H7 (cell line): ENCODE results near the gene GPR108. TPM values are rescaled to one million over a fixed set of nuclear protein-coding genes. Genes with fewer than 3 reads are reported as not detected.

Experiments used
- DNase-seq: peaks from one replicate; pipeline ENCODE4 v3.0.0; 2012
- H3K27me3 ChIP-seq: 2 replicates; pipeline ENCODE4 v1.6.0; 2011; ENCODE audit warnings: mild to moderate bottlenecking, low read length; ENCODE audit not compliant: control insufficient read depth, insufficient read depth
- H3K36me3 ChIP-seq: replicated peaks from 2 replicates; pipeline ENCODE4 v1.5.1; 2011; ENCODE audit warnings: low read length; ENCODE audit not compliant: control insufficient read depth, insufficient read depth
- H3K4me3 ChIP-seq: 2 replicates; pipeline ENCODE4 v1.5.1; 2011; ENCODE audit warnings: low read depth, mild to moderate bottlenecking, control low read depth, low read length, moderate library complexity; ENCODE audit not compliant: insufficient read depth
- total RNA-seq: library from RNA; depleted of rRNA; stranded (reverse); fragments of >200 nt; shearing (Covaris generic); gene quantifications from 2 replicates; pipeline ENCODE4 v1.2.3, GENCODE V29; 2014

Gene GPR108
- total RNA-seq, 1 experiment from 2014 or later, result 61.7 TPM

GRCh38 chr19:6700586-6701316 lies 36.6 kb downstream of the GPR108 start:
- Histone ChIP-seq H3K36me3 (no peaks in the 10 kb centered on the region; the same call in 1 of the 2 replicates), H3K27me3 (no peaks in the 10 kb centered on the region), H3K4me3 (no peak overlapping the region)
- no peak for DNase-seq

- DNase-seq, result no peak
- Histone ChIP-seq H3K36me3 (no peaks in the 10 kb centered on the region; the same call in 1 of the 2 replicates), H3K4me3 (no peak overlapping the region), H3K27me3 (no peaks in the 10 kb centered on the region)
Measured at GRCh38 chr19:6699935-6700334, 37.4 kb downstream of the GPR108 start.

- DNase-seq, result no peak
- H3K27me3 ChIP-seq, result no peaks in the 10 kb centered on the region
- H3K4me3 ChIP-seq, result no peak overlapping the region
- H3K36me3 ChIP-seq, result no peaks in the 10 kb centered on the region; the same call in 1 of the 2 replicates
Measured at GRCh38 chr19:6697291-6697690, 40.1 kb downstream of the GPR108 start.

GRCh38 chr19:6696239-6696820 lies 41.0 kb downstream of the GPR108 start:
- no peak for DNase-seq
- no peaks in the 10 kb centered on the region for H3K27me3 ChIP-seq
- H3K4me3 ChIP-seq, result no peak overlapping the region
- no peaks in the 10 kb centered on the region; the same call in 1 of the 2 replicates for H3K36me3 ChIP-seq

GRCh38 chr19:6694147-6694815 lies 43.1 kb downstream of the GPR108 start:
- H3K4me3 ChIP-seq, result no peak overlapping the region
- DNase-seq, result peak; percentile 52
- no peaks in the 10 kb centered on the region; the same call in 1 of the 2 replicates for H3K36me3 ChIP-seq
- H3K27me3 ChIP-seq, result no peaks in the 10 kb centered on the region

- H3K4me3 ChIP-seq, result no peak overlapping the region
- H3K27me3 ChIP-seq, result no peaks in the 10 kb centered on the region
- peak; percentile 71 for DNase-seq
- H3K36me3 ChIP-seq, result no peaks in the 10 kb centered on the region; the same call in 1 of the 2 replicates
Measured at GRCh38 chr19:6693681-6694080, 43.7 kb downstream of the GPR108 start.

DNA sequence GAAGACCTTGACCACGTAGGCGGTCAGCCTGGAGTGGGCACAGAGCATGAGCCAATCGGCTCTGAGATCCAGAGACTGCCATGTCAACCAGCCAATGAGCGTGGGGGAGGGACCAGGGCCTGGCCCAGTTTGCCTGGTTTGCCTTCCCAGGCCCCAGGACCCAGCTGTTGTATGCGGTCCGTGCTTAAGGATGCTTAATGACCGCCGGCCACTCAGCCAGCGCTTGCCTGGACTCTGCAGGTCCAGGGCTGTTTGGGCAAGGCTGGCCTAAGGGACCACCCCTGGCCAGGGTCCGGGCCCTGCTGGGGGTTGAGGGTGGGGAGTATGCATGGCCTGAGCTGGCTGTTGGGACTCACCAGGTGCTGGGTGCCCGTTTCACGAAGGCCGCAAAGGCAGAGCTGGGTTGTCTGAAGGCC lies 44.3 kb downstream of the GPR108 start:
- no peaks in the 10 kb centered on the region; the same call in none of the 2 replicates for H3K36me3 ChIP-seq
- peak; percentile 80 for DNase-seq
- no peak overlapping the region for H3K4me3 ChIP-seq
- no peaks in the 10 kb centered on the region for H3K27me3 ChIP-seq

DNA sequence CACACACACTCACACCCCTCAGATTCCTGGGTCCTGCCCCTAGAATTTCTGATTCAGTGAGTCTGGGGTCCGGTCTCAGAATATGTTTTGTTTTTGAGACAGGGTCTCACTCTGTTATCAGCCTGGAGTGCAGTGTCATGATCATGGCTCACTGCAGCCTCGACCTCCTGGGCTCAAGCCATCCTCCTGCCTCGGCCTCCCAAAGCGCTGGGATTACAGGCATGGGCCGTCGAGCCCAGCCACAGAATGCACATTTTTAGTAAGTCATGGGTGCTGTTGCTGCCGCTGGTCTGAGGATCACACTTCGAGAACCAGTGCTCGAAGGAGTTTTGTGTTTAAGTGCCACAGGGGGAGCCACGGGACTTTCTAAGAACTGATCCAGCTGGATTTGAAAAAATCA lies 45.4 kb downstream of the GPR108 start:
- Histone ChIP-seq H3K36me3 (no peaks in the 10 kb centered on the region; the same call in none of the 2 replicates), H3K27me3 (no peaks in the 10 kb centered on the region), H3K4me3 (no peak overlapping the region)
- no peak for DNase-seq

GRCh38 chr19:6691342-6691741 lies 46.0 kb downstream of the GPR108 start:
- Histone ChIP-seq H3K36me3 (no peaks in the 10 kb centered on the region; the same call in none of the 2 replicates), H3K27me3 (no peaks in the 10 kb centered on the region), H3K4me3 (no peak overlapping the region)
- DNase-seq, result no peak

DNA sequence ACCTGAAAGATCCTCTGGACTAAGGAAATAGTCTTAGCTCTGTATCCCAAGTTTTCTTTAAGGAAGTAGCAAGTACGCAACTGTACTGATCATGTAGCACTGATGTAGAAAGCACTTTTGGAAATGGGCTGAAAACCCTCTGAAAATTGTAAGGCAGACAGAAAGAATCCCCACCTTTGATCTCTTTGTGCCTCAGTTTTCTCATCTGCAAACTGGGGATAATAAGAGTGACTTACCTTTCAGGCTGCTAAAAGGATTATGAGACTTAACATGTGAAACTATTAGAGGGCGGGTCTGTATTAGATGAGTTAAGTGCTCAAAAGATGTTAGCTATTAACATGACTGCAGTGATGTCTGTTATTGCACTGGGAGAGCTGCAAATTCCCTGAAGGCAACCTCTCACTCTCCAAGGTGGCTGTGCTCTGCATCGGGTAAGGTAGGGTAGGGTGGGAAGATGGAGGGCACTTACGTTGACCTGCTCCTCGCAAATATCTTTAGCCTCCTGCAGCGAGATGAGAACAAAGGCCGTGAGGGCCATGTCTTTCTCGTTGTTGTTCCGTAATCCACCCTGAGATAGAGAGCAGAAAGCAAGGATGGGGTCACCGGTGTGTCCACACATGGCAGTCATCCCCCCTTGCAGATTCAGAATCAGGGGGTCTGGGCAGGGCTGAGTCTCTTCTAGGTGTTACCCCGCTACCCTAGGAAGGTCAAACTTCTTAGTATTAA lies 47.1 kb downstream of the GPR108 start:
- Histone ChIP-seq H3K27me3 (no peaks in the 10 kb centered on the region), H3K36me3 (no peaks in the 10 kb centered on the region; the same call in 1 of the 2 replicates), H3K4me3 (no peak overlapping the region)
- DNase-seq, result no peak

DNA sequence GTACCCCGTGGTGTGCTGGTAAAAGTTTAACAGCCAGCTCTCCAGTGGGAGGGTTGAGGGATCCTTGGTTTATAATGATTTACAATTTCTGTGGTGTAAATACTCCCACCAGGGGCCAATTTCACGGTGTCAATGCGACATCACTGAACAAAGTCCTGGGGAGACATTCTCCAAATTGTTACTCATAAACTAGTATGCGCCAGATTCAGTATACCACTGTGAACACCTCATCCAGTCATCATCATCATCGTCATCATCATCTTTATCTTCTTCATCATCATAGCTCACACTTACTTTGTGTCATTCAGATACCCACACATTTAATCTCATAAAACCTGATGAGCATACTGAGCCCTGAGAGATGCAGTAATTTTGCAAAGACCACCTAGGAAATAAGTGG lies 50.3 kb downstream of the GPR108 start:
- no peak overlapping the region for H3K4me3 ChIP-seq
- DNase-seq, result no peak
- H3K36me3 ChIP-seq, result no peaks in the 10 kb centered on the region; the same call in none of the 2 replicates
- H3K27me3 ChIP-seq, result no peaks in the 10 kb centered on the region

- no peak for DNase-seq
Measured at GRCh38 chr19:6686628-6686975, 50.8 kb downstream of the GPR108 start.

GRCh38 chr19:6685962-6686627 lies 51.3 kb downstream of the GPR108 start:
- Histone ChIP-seq H3K4me3 (no peak overlapping the region), H3K27me3 (no peaks in the 10 kb centered on the region), H3K36me3 (no peaks in the 10 kb centered on the region; the same call in none of the 2 replicates)
- no peak for DNase-seq

More at GRCh38 chr19:6686628-6686975, 50.8 kb downstream of the GPR108 start:
- Histone ChIP-seq H3K4me3 (no peak overlapping the region), H3K27me3 (no peaks in the 10 kb centered on the region), H3K36me3 (no peaks in the 10 kb centered on the region; the same call in none of the 2 replicates)

- H3K36me3 ChIP-seq, result no peaks in the 10 kb centered on the region; the same call in none of the 2 replicates
- DNase-seq, result no peak
- no peak overlapping the region for H3K4me3 ChIP-seq
- no peaks in the 10 kb centered on the region for H3K27me3 ChIP-seq
Measured at GRCh38 chr19:6685482-6685881, 51.9 kb downstream of the GPR108 start.
